ENCODE results near the gene TLCD2. TPM values are rescaled to one million over a fixed set of nuclear protein-coding genes. Genes with fewer than 3 reads are reported as not detected.

Gene TLCD2
- total and polyA plus RNA-seq, 2 experiments from 2014 or later, result 0.70 to 1.4 TPM

DNA sequence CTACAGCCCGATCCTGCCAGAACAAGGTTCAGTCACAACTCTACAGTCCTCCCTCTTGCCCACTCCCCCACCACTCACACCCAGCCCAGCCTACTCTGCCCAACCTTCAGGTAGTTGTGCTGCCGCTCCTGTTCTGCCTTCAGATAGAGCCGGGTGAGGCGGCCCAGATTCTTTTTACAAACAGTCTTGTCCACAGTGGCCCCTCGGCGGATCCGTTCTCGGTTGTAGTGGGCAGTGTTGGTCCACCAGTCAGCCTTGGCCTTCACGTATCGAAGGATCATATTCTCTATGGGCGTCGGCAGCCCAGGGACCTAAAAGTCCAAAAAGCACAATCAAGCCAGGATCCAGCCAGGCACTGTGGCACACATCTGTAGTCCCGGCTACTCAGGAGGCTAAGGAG lies 33.8 kb downstream of the TLCD2 start:
- H3K4me1 ChIP-seq (ENCODE audit: insufficient read depth), result no peaks in the 10 kb centered on the region
- H3K27me3 Mint-ChIP-seq (ENCODE audit: insufficient read depth, low read depth, poor library complexity), result peaks cover 3% of the 10 kb centered on the region
- H3F3A ChIP-seq (replicated peaks; ENCODE audit: low read depth), result peaks cover 9% of the 10 kb centered on the region; the same call in 1 of the 2 replicates
- no peak overlapping the region for H3K4me2 ChIP-seq
- H3K9me3 Mint-ChIP-seq, result no peaks in the 10 kb centered on the region
- H3K79me2 ChIP-seq (replicated peaks; ENCODE audit: insufficient read depth), result 0 out of 2 replicates have a peak, but pooled peaks cover 7% of the 10 kb centered on the region
- H2AFZ ChIP-seq, result no peak overlapping the region
- H3K36me3 Mint-ChIP-seq (ENCODE audit: low read depth), result peaks cover 96% of the 10 kb centered on the region
- no peak overlapping the region for H3K4me3 Mint-ChIP-seq
- no peak overlapping the region for H3K27ac ChIP-seq (ENCODE audit: low read depth)
- H4K20me1 ChIP-seq (replicated peaks; ENCODE audit: insufficient read depth), result peaks cover 45% of the 10 kb centered on the region
- no peak for DNase-seq (ENCODE audit: low spot score)
- H3K4me1 Mint-ChIP-seq, result no peaks in the 10 kb centered on the region
- no peak for ATAC-seq
- TF ChIP-seq EZH2 (IDR thresholded peaks at IDR 0.05; ENCODE audit: low read depth, unreplicated experiment) (no peak), NANOG (IDR thresholded peaks at IDR 0.05; ENCODE audit: borderline replicate concordance) (no peak), EZH2phosphoT487 (IDR thresholded peaks at IDR 0.05; ENCODE audit: unreplicated experiment) (no peak), ZNF331 (CRISPR knock-in tag; IDR thresholded peaks at IDR 0.05; ENCODE audit: low read depth) (no peak), JUNB (IDR thresholded peaks at IDR 0.05; ENCODE audit: unreplicated experiment) (no peak)
- TF ChIP-seq, protein P1, sequence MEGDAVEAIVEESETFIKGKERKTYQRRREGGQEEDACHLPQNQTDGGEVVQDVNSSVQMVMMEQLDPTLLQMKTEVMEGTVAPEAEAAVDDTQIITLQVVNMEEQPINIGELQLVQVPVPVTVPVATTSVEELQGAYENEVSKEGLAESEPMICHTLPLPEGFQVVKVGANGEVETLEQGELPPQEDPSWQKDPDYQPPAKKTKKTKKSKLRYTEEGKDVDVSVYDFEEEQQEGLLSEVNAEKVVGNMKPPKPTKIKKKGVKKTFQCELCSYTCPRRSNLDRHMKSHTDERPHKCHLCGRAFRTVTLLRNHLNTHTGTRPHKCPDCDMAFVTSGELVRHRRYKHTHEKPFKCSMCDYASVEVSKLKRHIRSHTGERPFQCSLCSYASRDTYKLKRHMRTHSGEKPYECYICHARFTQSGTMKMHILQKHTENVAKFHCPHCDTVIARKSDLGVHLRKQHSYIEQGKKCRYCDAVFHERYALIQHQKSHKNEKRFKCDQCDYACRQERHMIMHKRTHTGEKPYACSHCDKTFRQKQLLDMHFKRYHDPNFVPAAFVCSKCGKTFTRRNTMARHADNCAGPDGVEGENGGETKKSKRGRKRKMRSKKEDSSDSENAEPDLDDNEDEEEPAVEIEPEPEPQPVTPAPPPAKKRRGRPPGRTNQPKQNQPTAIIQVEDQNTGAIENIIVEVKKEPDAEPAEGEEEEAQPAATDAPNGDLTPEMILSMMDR (conservative IDR thresholded peaks at IDR 0.05; ENCODE audit: low read depth in 2 of 2), result no peak
- H3K9me2 ChIP-seq (ENCODE audit: insufficient read depth), result no peaks in the 10 kb centered on the region
- peaks cover 94% of the 10 kb centered on the region for H3K36me3 ChIP-seq (ENCODE audit: insufficient read depth)
- H3K27ac Mint-ChIP-seq, result no peak overlapping the region
- H3K4me3 ChIP-seq, result no peak overlapping the region
- H3K27me3 ChIP-seq (ENCODE audit: insufficient read depth), result no peaks in the 10 kb centered on the region

DNA sequence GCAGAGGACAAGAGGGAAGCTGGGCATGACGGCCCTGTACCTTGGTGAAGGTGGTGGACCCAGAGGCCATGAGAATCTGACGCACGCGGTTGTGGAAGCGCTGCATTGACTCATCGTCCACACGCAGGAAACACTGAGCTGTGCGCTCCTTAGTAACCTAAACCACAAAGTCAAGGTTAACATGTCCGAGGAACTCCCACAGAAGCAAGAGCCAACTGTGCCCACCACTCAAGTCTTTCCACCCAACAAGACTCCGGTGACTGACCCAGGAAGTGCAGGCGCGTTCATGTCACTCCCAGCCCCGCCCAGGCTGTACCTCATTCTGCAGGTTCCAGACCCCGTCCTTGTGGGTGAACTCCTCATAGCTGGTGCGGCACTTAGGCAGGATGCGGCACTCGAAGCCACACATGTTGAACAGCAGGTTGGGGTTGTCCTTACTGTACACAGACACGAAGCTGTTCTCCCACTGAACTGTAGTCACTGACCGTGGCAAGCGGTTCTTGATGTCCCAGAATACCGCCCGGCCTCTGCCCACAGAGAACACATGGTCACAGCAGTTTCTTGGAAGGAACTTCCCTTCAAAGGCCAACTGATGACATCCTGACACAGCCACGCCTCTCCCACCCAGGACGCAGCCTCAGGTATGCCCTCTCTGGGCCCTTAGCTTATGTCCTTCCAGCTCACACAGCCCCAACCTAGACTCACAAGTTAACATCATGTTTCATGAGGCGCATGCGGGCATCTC lies 37.0 kb downstream of the TLCD2 start:
- Histone ChIP-seq H3K36me3 (ENCODE audit: insufficient read depth) (peaks cover 90% of the 10 kb centered on the region), H4K20me1 (replicated peaks; ENCODE audit: insufficient read depth) (peaks cover 38% of the 10 kb centered on the region), H3K27me3 (ENCODE audit: insufficient read depth) (no peaks in the 10 kb centered on the region), H3K4me1 (ENCODE audit: insufficient read depth) (no peaks in the 10 kb centered on the region), H3F3A (replicated peaks; ENCODE audit: low read depth) (peaks cover 16% of the 10 kb centered on the region), H3K4me2 (no peak overlapping the region), H3K27ac (ENCODE audit: low read depth) (no peak overlapping the region), H3K79me2 (replicated peaks; ENCODE audit: insufficient read depth) (peaks cover 8% of the 10 kb centered on the region; the same call in 1 of the 2 replicates), H2AFZ (no peak overlapping the region), H3K9me2 (ENCODE audit: insufficient read depth) (no peaks in the 10 kb centered on the region), H3K4me3 (no peak overlapping the region)
- Mint-ChIP-seq H3K27ac (no peak overlapping the region), H3K36me3 (ENCODE audit: low read depth) (peaks cover 96% of the 10 kb centered on the region), H3K27me3 (ENCODE audit: insufficient read depth, low read depth, poor library complexity) (peaks cover 6% of the 10 kb centered on the region), H3K4me3 (no peak overlapping the region), H3K9me3 (no peaks in the 10 kb centered on the region), H3K4me1 (no peaks in the 10 kb centered on the region)
- DNase-seq (ENCODE audit: low spot score) (no peak), ATAC-seq (no peak)
- no peak for TF ChIP-seq STAT1 (IDR thresholded peaks at IDR 0.05; ENCODE audit: unreplicated experiment)
- TF ChIP-seq, protein P2, sequence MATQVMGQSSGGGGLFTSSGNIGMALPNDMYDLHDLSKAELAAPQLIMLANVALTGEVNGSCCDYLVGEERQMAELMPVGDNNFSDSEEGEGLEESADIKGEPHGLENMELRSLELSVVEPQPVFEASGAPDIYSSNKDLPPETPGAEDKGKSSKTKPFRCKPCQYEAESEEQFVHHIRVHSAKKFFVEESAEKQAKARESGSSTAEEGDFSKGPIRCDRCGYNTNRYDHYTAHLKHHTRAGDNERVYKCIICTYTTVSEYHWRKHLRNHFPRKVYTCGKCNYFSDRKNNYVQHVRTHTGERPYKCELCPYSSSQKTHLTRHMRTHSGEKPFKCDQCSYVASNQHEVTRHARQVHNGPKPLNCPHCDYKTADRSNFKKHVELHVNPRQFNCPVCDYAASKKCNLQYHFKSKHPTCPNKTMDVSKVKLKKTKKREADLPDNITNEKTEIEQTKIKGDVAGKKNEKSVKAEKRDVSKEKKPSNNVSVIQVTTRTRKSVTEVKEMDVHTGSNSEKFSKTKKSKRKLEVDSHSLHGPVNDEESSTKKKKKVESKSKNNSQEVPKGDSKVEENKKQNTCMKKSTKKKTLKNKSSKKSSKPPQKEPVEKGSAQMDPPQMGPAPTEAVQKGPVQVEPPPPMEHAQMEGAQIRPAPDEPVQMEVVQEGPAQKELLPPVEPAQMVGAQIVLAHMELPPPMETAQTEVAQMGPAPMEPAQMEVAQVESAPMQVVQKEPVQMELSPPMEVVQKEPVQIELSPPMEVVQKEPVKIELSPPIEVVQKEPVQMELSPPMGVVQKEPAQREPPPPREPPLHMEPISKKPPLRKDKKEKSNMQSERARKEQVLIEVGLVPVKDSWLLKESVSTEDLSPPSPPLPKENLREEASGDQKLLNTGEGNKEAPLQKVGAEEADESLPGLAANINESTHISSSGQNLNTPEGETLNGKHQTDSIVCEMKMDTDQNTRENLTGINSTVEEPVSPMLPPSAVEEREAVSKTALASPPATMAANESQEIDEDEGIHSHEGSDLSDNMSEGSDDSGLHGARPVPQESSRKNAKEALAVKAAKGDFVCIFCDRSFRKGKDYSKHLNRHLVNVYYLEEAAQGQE (IDR thresholded peaks at IDR 0.05; ENCODE audit: unreplicated experiment), result no peak
- no peak for TF ChIP-seq CREB1 (CRISPR knock-in tag; IDR thresholded peaks at IDR 0.05; ENCODE audit: low read depth)
- 0 out of 2 replicates have a peak, but pooled peaks have one; percentile 32 for TF ChIP-seq POLR2AphosphoS5 (IDR thresholded peaks at IDR 0.05; ENCODE audit: low read depth)
- no peak for TF ChIP-seq ZNF114 (CRISPR knock-in tag; IDR thresholded peaks at IDR 0.05)
- no peak for TF ChIP-seq EZH2phosphoT487 (IDR thresholded peaks at IDR 0.05; ENCODE audit: unreplicated experiment)

Data from GM23338 (cell line).